M059J (cell line): ENCODE data around the gene GPR158. TPM values are rescaled to one million over a fixed set of nuclear protein-coding genes. Genes with fewer than 3 reads are reported as not detected.
"Not testable (repeated sequence)": the region's sequence is repeated elsewhere in the genome, so short reads cannot be mapped to it uniquely, and the experiment has no call there.

Experiments used
- DNase-seq: peaks from one replicate; pipeline ENCODE4 v3.0.0-alpha.2; 2012; ENCODE audit warnings: low read depth
- total RNA-seq: library from RNA; depleted of rRNA; stranded (reverse); fragments of >200 nt; shearing (Covaris generic); gene quantifications from 2 replicates; pipeline ENCODE4 v1.2.3, GENCODE V29; 2014

GPR158 gene
- total RNA-seq, 1 experiment from 2014 or later: 0.02 TPM

GRCh38 chr10:25304606-25305005 is 129.8 kb downstream of the GPR158 start:
- no peak for DNase-seq

DNA sequence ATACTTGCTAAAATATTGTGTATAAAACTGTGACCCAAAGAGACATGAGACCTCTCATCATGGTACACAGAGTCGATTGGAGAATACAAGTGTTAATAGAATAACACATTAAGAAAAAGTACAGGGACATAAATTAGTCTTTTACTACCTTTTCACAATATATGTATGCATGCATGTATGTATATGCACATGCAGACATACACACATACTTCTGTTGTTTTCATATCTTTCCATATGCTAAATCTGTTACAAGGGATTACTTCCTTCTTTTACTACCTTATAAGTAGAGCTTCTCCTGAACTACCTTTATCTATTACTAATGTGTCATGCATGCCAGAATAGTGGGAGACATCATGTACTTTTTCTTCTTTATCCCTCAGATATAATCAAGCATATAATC is 131.6 kb downstream of the GPR158 start:
- no peak for DNase-seq

GRCh38 chr10:25308278-25308677 is 133.5 kb downstream of the GPR158 start:
- DNase-seq: no peak

GRCh38 chr10:25317596-25318211 is 142.9 kb downstream of the GPR158 start:
- DNase-seq: not testable (repeated sequence)

GRCh38 chr10:25327273-25327672 is 152.5 kb downstream of the GPR158 start:
- DNase-seq: no peak

GRCh38 chr10:25328361-25328760 is 153.6 kb downstream of the GPR158 start:
- DNase-seq: no peak

DNA sequence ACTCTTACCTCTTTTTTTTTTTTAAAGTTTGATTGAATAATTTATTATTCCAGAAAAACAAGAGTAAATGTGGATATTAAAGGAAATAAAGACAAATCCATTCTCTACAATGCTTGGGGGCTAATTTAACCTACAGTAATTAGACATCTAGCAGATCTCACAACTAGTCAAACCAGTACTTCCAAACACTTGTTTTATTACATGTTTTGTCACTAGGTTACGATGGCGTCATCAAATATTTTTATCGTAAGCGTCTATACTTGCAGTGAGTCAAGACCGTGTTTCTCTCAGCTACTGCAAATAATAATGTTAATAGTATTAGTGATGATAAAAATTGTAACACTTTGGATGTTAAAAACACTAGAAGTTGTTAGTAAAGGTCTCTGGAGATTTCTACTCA is 154.8 kb downstream of the GPR158 start:
- DNase-seq: not testable (repeated sequence)

DNA sequence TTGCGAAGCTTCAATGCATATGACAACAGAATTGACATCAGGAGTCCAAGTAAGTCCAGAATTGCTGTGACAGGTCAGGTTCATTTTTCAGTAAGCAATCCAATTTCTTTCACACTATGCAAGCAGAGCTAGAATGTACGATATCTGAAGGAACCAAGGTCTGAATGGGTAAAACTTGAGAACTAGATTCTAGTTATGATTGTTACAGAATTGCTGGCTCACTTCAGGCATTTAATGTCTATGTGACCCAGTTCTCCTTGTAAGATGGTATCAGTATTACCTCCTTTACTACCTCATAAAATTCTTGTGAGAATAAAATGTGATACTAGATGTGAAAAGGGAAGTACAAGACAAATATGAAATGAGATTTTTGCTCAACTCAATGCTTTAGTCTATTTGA is 159.6 kb downstream of the GPR158 start:
- no peak for DNase-seq

DNA sequence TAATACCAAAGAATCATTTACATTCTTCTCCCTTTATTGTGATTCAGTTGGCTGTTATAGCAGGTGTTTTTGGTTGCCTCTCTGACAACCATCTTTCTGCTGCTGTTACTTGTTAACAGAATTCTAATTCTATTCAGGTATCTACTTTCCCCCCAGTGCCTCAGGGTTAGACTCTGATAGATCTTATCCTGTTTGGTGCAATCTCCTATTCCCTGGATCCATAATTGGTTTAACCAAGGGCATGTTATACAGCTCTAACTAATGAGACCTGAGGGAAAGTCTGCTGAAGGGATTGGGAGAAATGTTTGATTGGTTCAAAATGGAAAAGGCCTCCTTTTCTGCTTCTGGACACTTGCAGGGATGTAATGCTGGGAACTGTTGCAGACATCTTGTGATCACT is 161.5 kb downstream of the GPR158 start:
- no peak for DNase-seq

GRCh38 chr10:25338271-25338670 is 163.5 kb downstream of the GPR158 start:
- DNase-seq: no peak

GRCh38 chr10:25339966-25340365 is 165.2 kb downstream of the GPR158 start:
- no peak for DNase-seq

DNA sequence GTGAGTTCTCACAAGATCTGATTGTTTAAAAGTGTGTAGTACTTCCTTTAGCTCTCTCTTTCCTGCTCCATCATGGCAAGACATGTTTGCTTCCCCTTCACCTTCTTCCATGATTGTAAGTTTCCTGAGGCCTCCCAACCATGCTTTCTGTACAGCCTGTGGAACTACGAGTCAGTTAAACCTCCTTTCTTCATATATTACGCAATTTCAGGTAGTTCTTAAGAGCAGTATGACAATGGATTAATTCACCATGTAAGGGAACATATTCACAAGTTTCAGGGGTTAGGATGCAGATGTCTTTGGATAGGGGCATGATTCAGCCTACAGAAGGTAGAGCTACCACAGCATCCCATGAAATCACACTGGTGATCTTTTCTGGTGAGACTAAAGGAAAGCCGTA is 174.7 kb downstream of the GPR158 start:
- DNase-seq: no peak

GRCh38 chr10:25356609-25357008 is 181.8 kb downstream of the GPR158 start:
- DNase-seq: no peak

DNA sequence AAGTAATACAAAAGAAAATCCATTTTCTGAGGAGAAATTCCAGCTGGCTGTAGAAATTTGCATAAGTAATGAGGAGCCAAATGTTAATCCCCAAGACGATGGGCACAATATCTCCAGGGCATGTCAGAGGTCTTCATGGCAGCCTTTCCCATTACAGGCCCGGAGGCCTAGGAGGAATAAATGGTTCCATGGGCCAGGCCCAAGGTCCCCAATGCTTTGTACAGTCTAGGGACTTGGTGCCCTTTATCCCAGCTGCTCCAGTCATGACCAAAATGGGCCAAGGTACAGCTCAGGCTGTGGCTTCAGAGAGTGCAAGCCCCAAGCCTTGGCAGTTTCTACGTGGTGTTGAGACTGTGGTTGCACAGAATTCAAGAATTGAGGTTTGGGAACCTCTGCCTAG is 182.5 kb downstream of the GPR158 start:
- DNase-seq: no peak

GRCh38 chr10:25382029-25382810 is 207.4 kb downstream of the GPR158 start:
- DNase-seq: no peak

DNA sequence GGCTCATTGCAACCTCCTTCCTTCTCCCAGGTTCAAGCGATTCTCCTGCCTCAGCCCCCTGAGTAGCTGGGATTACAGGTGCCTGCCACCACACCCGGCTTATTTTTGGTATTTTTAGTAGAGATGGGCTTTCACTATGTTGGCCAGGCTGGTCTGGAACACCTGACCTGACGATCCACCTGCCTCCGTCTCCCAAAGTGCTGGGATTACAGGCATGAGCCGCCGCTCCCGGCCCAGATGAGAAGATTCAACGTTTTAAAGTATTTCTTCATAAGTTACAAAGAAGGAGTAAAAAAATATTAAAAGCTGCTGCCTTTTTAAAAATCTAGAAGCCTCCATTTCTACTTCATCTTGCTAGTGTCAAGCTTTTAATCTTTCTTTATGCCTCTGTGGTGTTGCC is 208.1 kb downstream of the GPR158 start:
- DNase-seq: not testable (repeated sequence)

GRCh38 chr10:25383686-25384085 is 208.9 kb downstream of the GPR158 start:
- DNase-seq: no peak

DNA sequence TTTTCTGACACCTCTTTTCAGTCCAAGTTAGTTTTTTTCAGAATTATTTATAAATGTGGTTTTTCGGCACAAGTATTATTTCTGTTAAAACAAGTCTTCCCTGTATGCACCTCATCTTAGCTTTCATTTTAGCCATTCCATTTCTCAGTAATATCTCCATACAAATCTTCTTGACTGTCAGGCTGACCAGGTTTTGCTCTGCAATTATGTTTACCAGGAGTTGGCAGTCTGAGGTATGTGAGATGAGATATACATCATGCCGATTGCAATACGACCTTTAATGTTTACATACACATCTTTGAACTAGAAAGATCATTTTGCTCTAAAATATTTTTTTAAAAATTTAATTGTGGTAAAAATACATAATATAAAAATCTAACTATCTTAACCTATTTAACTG is 209.8 kb downstream of the GPR158 start:
- DNase-seq: no peak

- DNase-seq: no peak
These were observed 213.5 kb downstream of the GPR158 start for GRCh38 chr10:25388188-25388861.

GRCh38 chr10:25388862-25389206 is 214.0 kb downstream of the GPR158 start:
- no peak for DNase-seq

DNA sequence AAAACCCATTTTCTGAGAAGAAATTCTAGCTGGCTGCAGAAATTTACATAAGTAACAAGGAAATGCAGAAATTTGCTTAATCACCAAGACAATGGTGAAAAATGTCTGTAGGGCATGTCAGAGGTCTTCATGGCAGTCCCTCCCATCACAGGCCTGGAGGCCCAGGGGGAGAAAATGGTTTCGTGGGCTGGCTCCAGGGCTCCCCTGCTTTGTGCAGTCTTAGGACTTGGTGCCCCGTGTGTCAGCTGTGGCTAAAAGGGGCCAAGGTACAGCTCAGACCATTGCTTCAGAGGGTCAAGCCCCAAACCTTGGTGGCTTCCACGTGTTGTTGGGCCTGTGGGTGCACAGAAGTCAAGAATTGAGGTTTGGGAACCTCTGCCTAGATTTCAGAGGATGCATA is 215.9 kb downstream of the GPR158 start:
- DNase-seq: no peak

DNA sequence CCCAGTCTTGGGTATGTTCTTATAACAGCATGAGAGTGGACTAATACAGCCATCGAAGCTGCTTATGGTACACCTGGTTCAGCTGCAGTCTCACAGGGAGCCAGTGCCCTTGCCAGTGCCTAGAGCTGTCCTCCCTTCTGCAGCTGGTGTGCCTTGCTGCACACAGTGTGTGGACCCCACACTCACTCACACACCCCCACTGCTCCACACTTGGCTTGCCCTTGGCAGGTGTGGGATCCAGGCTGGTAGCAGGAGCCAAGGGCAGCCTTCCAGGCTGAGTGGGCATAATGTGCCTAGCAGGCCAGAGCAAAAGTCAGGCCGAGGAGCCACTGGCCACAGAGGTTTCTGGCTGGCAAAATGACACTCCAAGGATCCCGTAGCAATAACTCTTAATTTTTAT is 217.3 kb downstream of the GPR158 start:
- DNase-seq: no peak

GRCh38 chr10:25393621-25394020 is 218.8 kb downstream of the GPR158 start:
- DNase-seq: no peak
